A673 (cell line): ENCODE results near the gene PPP1R7. TPM values are rescaled to one million over a fixed set of nuclear protein-coding genes. Genes with fewer than 3 reads are reported as not detected.
A peak's percentile ranks its signal among the peaks of the same experiment; 100 is the strongest.

Experiments used
- BruUV-seq: library from RNA; stranded (reverse); fragments of 400-500 nt; replicated peaks from 2 replicates; lab custom pipeline; 2021; lab: Mats Ljungman, UMichigan
- CTCF ChIA-PET: fragments of 300-600 bp; sonication (Branson Sonifier 250); formaldehyde crosslinking; loops from one replicate; lab custom pipeline; 2022; ENCODE audit warnings: antibody characterized with exemption; lab: Charles Lee
- POLR2A ChIA-PET: fragments of 300-600 bp; sonication (Branson Sonifier 250); formaldehyde crosslinking; loops from one replicate; lab custom pipeline; 2022; ENCODE audit warnings: antibody characterized with exemption; ENCODE audit not compliant: low non-redundant PET; lab: Charles Lee
- DNase-seq: peaks from one replicate; pipeline ENCODE4 v3.0.0-alpha.2; 2015; ENCODE audit warnings: low spot score
- H3K27ac ChIP-seq: fragments of 200-600 bp; sonication (generic); 2 replicates; pipeline ENCODE4 v1.5.1; 2016; ENCODE audit warnings: mixed run types, low read depth, mild to moderate bottlenecking, mixed read lengths, antibody characterized with exemption, low read length; ENCODE audit not compliant: poor library complexity, severe bottlenecking
- H3K27me3 ChIP-seq: fragments of 200-600 bp; sonication (generic); replicated peaks from 2 replicates; pipeline ENCODE4 v1.6.1; 2017; ENCODE audit warnings: mixed run types, low read depth, mild to moderate bottlenecking, mixed read lengths, antibody characterized with exemption, low read length; ENCODE audit not compliant: insufficient read depth, poor library complexity
- H3K36me3 ChIP-seq: fragments of 200-600 bp; sonication (generic); 2 replicates; pipeline ENCODE4 v1.6.1; 2016; ENCODE audit warnings: mixed run types, mild to moderate bottlenecking, mixed read lengths, antibody characterized with exemption, low read length; ENCODE audit not compliant: insufficient read depth, poor library complexity, severe bottlenecking
- H3K4me1 ChIP-seq: fragments of 200-600 bp; sonication (generic); 2 replicates; pipeline ENCODE4 v1.6.1; 2017; ENCODE audit warnings: mixed run types, mild to moderate bottlenecking, mixed read lengths, antibody characterized with exemption, low read length; ENCODE audit not compliant: insufficient read depth, poor library complexity, severe bottlenecking
- H3K4me3 ChIP-seq: fragments of 200-600 bp; sonication (generic); 2 replicates; pipeline ENCODE4 v1.5.1; 2016; ENCODE audit warnings: low read depth, mixed run types, mild to moderate bottlenecking, mixed read lengths, low read length; ENCODE audit not compliant: poor library complexity, severe bottlenecking
- H3K9me3 ChIP-seq: fragments of 200-600 bp; sonication (generic); 2 replicates; pipeline ENCODE4 v1.6.1; 2016; ENCODE audit warnings: mixed run types, low read depth, mild to moderate bottlenecking, mixed read lengths, antibody characterized with exemption, low read length; ENCODE audit not compliant: poor library complexity, severe bottlenecking
- EZH2 ChIP-seq: fragments of 200-600 bp; sonication (generic); IDR thresholded peaks from 2 replicates; pipeline ENCODE4 v1.6.1; 2017; ENCODE audit warnings: borderline replicate concordance, low read depth, mild to moderate bottlenecking, mixed read lengths, antibody characterized with exemption, low read length; ENCODE audit not compliant: poor library complexity, severe bottlenecking
- intact Hi-C: fragments of 100-400 bp; cut with micrococcal nuclease; formaldehyde crosslinking; loops from one replicate; pipeline ENCODE4 v1.10.0; 2022; ENCODE audit not compliant: unreplicated experiment
- total RNA-seq: library from RNA; stranded (reverse); gene quantifications from 2 replicates; pipeline ENCODE4 v1.2.3, GENCODE V29; 2021
- TF ChIP-seq, protein P1 (sequence below): fragments of 300-800, 200-600 bp; sonication (generic); conservative IDR thresholded peaks from 2 replicates; pipeline ENCODE4 v1.5.1; 2017; ENCODE audit warnings: low read depth, mild to moderate bottlenecking, antibody characterized with exemption, low read length, moderate library complexity, mixed read lengths

Gene PPP1R7
- total RNA-seq, 1 experiment from 2014 or later, result 70.7 TPM

DNA sequence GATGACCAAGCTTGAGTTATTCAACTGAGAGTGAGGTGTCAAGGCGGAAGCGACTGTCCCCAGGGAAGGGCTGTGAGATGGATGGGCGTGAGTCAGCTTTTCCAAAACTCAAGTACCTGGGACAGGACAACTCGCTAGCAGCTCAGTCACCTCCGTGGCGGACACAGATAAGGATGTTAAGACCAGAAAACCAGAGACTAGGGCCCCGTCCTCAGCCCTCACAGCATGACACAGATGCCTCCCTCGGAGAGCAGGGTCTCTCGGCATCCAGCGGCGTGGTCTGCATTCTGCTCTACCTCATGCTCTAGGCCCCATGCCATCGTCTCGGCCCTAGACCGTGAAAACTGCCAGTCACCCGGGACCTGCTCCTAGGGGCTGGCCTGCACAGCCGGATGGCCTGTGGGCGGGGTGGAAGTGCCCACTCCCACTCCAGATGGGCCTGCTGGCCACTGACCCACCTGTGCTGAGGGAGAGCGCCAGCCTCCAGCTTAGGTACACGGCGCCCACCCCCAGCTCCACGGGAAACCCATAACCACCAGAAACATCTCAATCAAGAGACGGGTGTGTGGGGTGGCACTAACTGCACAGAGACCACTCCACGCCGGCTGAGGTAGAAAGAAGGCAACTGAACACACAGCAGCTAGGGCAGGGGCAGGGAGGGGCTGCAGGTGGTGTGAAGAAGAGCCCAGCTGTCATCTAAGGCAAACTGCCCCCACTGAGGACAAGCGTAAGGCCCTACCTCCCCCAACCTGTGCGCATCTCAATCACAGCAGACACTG is 78.0 kb downstream of the PPP1R7 start:
- CTCF ChIA-PET, result no interaction called here
- no TSS peak for BruUV-seq
- Histone ChIP-seq H3K4me1 (no peaks in the 10 kb centered on the region), H3K4me3 (no peak overlapping the region), H3K9me3 (no peaks in the 10 kb centered on the region), H3K27me3 (no peaks in the 10 kb centered on the region), H3K27ac (no peak overlapping the region), H3K36me3 (peaks cover 51% of the 10 kb centered on the region)
- intact Hi-C loops, result no loop called here
- TF ChIP-seq, protein P1, sequence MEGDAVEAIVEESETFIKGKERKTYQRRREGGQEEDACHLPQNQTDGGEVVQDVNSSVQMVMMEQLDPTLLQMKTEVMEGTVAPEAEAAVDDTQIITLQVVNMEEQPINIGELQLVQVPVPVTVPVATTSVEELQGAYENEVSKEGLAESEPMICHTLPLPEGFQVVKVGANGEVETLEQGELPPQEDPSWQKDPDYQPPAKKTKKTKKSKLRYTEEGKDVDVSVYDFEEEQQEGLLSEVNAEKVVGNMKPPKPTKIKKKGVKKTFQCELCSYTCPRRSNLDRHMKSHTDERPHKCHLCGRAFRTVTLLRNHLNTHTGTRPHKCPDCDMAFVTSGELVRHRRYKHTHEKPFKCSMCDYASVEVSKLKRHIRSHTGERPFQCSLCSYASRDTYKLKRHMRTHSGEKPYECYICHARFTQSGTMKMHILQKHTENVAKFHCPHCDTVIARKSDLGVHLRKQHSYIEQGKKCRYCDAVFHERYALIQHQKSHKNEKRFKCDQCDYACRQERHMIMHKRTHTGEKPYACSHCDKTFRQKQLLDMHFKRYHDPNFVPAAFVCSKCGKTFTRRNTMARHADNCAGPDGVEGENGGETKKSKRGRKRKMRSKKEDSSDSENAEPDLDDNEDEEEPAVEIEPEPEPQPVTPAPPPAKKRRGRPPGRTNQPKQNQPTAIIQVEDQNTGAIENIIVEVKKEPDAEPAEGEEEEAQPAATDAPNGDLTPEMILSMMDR, result no peak
- TF ChIP-seq EZH2, result no peak
- POLR2A ChIA-PET, result no interaction called here
- DNase-seq, result no peak

- CTCF ChIA-PET, result no interaction called here
- H3K36me3 ChIP-seq, result peaks cover 58% of the 10 kb centered on the region
- H3K4me3 ChIP-seq, result no peak overlapping the region
These were observed 78.7 kb downstream of the PPP1R7 start for GRCh38 chr2:241228860-241229516.

DNA sequence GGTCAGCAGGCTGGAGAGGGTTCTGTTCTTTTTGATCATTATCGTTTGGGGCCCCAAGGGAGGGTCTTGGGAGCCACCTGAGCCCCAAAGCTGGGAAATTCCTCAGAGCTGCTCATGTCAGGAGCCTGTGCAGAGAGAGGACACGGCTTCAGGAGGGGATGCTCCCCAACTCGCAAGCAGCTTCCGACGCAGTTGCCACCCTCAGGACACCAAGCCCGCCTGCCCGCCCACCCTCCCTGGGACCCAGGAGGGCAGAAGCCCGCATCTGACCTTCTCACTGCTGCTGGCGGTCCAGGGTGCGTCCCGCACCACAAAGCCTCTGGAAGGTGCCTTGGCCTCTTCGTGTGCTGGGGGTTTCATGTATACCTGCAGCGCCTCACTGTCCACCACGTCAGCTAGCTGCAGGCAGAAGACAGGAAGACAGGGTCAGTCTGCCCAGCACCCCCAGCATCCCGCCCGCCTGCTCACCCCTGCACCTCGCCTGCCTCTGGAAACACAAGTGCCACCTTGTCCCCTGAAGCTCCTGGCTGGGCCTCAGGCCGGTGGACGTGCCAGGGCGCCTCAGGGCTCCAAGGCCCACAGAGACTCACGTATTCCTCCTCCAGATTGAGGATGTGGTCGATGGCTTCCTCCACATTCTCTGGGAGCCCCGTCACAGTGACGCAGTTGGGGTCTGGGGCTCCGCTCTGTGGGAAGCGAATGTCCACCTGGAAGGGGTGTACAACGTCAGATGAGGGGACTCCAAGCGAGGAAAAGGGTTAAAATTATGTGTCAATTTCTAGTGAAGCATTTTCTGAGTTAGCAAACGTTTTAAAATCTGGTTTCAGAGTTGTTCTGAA is 79.5 kb downstream of the PPP1R7 start:
- H3K4me1 ChIP-seq, result no peaks in the 10 kb centered on the region
- H3K9me3 ChIP-seq, result no peaks in the 10 kb centered on the region
- POLR2A ChIA-PET, result no interaction called here
- CTCF ChIA-PET, result no interaction called here
- H3K27me3 ChIP-seq, result no peaks in the 10 kb centered on the region
- H3K4me3 ChIP-seq, result no peak overlapping the region
- no TSS peak for BruUV-seq
- H3K27ac ChIP-seq, result no peak overlapping the region
- peaks cover 66% of the 10 kb centered on the region for H3K36me3 ChIP-seq
- TF ChIP-seq, protein P1, result no peak
- no peak for TF ChIP-seq EZH2
- no peak for DNase-seq
- intact Hi-C loops, result no loop called here

More at GRCh38 chr2:241228860-241229516, 78.7 kb downstream of the PPP1R7 start:
- POLR2A ChIA-PET, result no interaction called here
- H3K27me3 ChIP-seq, result no peaks in the 10 kb centered on the region
- TF ChIP-seq, protein P1, result no peak
- TF ChIP-seq EZH2, result no peak
- H3K9me3 ChIP-seq, result no peaks in the 10 kb centered on the region
- intact Hi-C loops, result no loop called here
- DNase-seq, result no peak
- BruUV-seq, result no TSS peak
- H3K4me1 ChIP-seq, result no peaks in the 10 kb centered on the region
- peak overlapping the region; percentile 37 for H3K27ac ChIP-seq
